GM18907 (cell line): Measurements from ENCODE around the gene SPATC1L.

ENCODE experiments used
- ATAC-seq: cut with Tn5 transposase; IDR thresholded peaks from one replicate; pipeline ENCODE4 v1.9.1; 2021; ENCODE audit warnings: mild to moderate bottlenecking, moderate library complexity; ENCODE audit not compliant: unreplicated experiment

SPATC1L gene

GRCh38 chr21:46137908-46138307 lies 46.4 kb downstream of the SPATC1L start:
- ATAC-seq, result no peak

- no peak for ATAC-seq
These were observed 47.4 kb downstream of the SPATC1L start for GRCh38 chr21:46136739-46137349.

DNA sequence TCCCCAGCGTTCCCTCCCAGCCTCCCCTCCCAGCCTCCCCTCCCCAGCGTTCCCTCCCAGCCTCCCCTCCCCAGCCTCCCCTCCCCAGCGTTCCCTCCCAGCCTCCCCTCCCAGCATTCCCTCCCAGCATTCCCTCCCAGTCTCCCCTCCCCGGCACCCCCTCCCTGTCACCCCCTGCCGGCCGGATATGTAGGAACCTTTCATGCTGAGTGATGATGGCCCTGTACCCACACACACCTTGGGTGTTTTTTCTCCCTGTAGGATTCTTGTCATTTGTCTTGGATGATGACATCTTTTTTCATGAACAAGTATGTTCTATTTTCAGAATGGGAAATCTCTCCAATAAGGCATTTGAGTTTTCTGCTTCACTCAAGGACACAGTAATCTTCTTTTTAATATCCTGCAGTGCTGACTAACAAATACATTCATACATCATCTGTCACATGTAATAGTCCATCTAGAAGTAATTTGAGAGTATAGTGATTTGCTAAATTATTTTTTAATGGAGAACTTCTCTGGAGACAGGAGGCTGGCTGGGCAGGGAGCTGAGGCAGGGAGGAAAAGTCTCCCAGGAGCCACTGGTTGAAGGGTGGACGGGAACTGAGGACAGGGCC lies 48.4 kb downstream of the SPATC1L start:
- ATAC-seq, result no peak

- no peak for ATAC-seq
These were observed 52.2 kb downstream of the SPATC1L start for GRCh38 chr21:46131838-46132651.

GRCh38 chr21:46131588-46131837 lies 52.7 kb downstream of the SPATC1L start:
- ATAC-seq, result no peak

GRCh38 chr21:46130831-46131587 lies 53.2 kb downstream of the SPATC1L start:
- ATAC-seq, result no peak

- ATAC-seq, result no peak
These were observed 54.2 kb downstream of the SPATC1L start for GRCh38 chr21:46129846-46130651.

DNA sequence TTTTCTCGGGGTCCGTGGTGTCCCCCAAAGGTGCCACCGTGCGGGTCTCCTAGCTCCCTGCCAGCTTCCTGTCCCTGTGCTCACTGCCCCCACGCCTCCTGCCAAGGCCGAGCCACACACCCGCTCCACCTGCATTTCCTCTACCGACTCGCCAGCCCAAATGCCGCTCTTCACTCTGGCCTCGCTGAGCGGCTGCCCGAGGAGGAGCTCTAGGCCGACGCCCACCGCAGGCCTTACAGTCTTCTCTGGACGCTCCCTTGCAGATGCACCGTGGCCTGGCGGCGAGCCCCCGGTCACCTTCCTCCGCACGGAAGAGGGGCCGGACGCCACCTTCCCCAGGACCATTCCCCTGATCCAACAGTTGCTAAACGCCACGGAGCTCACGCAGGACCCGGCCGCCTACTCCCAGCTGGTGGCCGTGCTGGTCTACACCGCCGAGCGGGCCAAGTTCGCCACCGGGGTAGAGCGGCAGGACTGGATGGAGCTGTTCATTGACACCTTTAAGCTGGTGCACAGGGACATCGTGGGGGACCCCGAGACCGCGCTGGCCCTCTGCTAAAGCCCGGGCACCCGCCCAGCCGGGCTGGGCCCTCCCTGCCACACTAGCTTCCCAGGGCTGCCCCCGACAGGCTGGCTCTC lies 55.2 kb downstream of the SPATC1L start:
- ATAC-seq, result no peak

- no peak for ATAC-seq
These were observed 55.9 kb downstream of the SPATC1L start for GRCh38 chr21:46128106-46128932.

DNA sequence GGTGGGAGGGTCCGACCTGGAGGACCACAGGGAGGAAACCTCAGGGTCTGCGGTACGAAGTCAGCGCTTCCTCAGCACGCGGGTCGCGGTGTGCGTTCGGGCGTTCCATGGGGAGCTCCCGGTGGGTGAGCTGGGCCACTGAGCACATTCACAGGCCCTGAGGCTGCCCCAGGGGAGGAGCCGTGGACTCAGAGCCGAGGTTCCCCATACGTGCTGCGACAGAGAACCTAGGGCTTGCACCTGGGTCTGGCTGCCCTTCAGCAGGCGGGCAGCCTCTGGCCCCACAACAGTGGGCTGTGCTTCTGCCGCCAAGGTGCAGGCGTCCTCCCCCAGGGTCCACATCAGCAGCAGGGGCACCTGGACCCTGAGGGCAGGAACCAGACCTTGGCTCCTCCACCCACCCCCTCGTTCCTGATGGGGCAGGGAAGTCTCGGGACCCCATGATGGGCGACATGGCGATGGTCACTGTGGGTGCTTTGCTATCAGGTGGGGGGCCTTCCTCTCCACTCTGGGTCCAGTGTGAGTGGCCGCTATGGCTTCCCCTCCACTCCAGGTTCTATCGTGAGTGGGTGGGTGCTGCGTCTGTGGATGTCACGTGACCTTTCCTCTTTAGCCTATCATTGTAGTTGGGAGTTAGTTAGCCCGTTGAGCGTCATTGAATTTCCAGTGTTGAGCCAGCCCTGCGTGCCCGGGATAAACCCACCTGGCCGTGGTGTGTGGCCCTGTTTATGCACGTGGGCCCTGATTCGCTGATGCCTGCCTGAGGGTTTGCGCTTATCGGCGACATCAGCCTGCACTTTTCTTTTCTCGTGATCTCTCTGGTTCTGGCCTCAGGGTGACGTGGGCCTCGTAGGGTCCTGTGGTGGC lies 56.8 kb downstream of the SPATC1L start:
- no peak for ATAC-seq

- no peak for ATAC-seq
These were observed 57.7 kb downstream of the SPATC1L start for GRCh38 chr21:46126309-46127238.

DNA sequence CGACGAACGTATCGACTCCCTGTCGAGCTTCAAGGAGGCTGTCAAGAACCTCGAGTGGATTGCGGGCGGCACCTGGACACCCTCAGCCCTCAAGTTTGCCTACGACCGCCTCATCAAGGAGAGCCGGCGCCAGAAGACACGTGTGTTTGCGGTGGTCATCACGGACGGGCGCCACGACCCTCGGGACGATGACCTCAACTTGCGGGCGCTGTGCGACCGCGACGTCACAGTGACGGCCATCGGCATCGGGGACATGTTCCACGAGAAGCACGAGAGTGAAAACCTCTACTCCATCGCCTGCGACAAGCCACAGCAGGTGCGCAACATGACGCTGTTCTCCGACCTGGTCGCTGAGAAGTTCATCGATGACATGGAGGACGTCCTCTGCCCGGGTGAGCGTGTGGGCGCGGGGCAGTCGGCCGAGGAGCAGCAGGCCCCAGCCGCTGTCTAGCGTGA lies 58.4 kb downstream of the SPATC1L start:
- ATAC-seq, result no peak

GRCh38 chr21:46124926-46125845 lies 59.1 kb downstream of the SPATC1L start:
- ATAC-seq, result no peak

GRCh38 chr21:46124083-46124925 lies 60.0 kb downstream of the SPATC1L start:
- ATAC-seq, result no peak
